ENCODE measurements around the gene FBXL17.

The FBXL17 gene

GRCh38 chr5:107990881-107991810 is 390.8 kb downstream of the FBXL17 start:
- no peak for DNase-seq (ENCODE audit: low read depth)

- no peak for DNase-seq (ENCODE audit: low read depth)
Measured at GRCh38 chr5:107985144-107985543, 396.8 kb downstream of the FBXL17 start.

GRCh38 chr5:107982703-107983425 is 399.0 kb downstream of the FBXL17 start:
- DNase-seq (ENCODE audit: low read depth) = no peak

- DNase-seq (ENCODE audit: low read depth) = no peak
Measured at GRCh38 chr5:107980923-107981692, 400.8 kb downstream of the FBXL17 start.

- no peak for DNase-seq (ENCODE audit: low read depth)
Measured at GRCh38 chr5:107979900-107980299, 402.0 kb downstream of the FBXL17 start.

- no peak for DNase-seq (ENCODE audit: low read depth)
Measured at GRCh38 chr5:107979291-107979690, 402.6 kb downstream of the FBXL17 start.

GRCh38 chr5:107977550-107978071 is 404.3 kb downstream of the FBXL17 start:
- DNase-seq (ENCODE audit: low read depth) = no peak

- DNase-seq (ENCODE audit: low read depth) = no peak
Measured at GRCh38 chr5:107975568-107975967, 406.3 kb downstream of the FBXL17 start.

- no peak for DNase-seq (ENCODE audit: low read depth)
Measured at GRCh38 chr5:107971846-107972245, 410.1 kb downstream of the FBXL17 start.

GRCh38 chr5:107969847-107970246 is 412.1 kb downstream of the FBXL17 start:
- no peak for DNase-seq (ENCODE audit: low read depth)

- no peak for DNase-seq (ENCODE audit: low read depth)
Measured at GRCh38 chr5:107968998-107969397, 412.9 kb downstream of the FBXL17 start.

GRCh38 chr5:107968406-107968843 is 413.5 kb downstream of the FBXL17 start:
- DNase-seq (ENCODE audit: low read depth) = no peak

- no peak for DNase-seq (ENCODE audit: low read depth)
Measured at GRCh38 chr5:107966201-107966600, 415.7 kb downstream of the FBXL17 start.

GRCh38 chr5:107964722-107965121 is 417.2 kb downstream of the FBXL17 start:
- no peak for DNase-seq (ENCODE audit: low read depth)

GRCh38 chr5:107959573-107960279 is 422.2 kb downstream of the FBXL17 start:
- DNase-seq (ENCODE audit: low read depth) = no peak

GRCh38 chr5:107958861-107959260 is 423.0 kb downstream of the FBXL17 start:
- no peak for DNase-seq (ENCODE audit: low read depth)

GRCh38 chr5:107958432-107958831 is 423.5 kb downstream of the FBXL17 start:
- DNase-seq (ENCODE audit: low read depth) = no peak

- no peak for DNase-seq (ENCODE audit: low read depth)
Measured at GRCh38 chr5:107957051-107957450, 424.8 kb downstream of the FBXL17 start.

- no peak for DNase-seq (ENCODE audit: low read depth)
Measured at GRCh38 chr5:107955321-107955720, 426.6 kb downstream of the FBXL17 start.

GRCh38 chr5:107954254-107954653 is 427.6 kb downstream of the FBXL17 start:
- no peak for DNase-seq (ENCODE audit: low read depth)

- DNase-seq (ENCODE audit: low read depth) = no peak
Measured at GRCh38 chr5:107952450-107952849, 429.4 kb downstream of the FBXL17 start.

All from stimulated activated CD4-positive, alpha-beta T cell treated with anti-CD3 and anti-CD28 coated beads, Interleukin-2, amount 100 ng/mL, for 4 hours (primary cell).